SKM-1 treated with dmso at 0.1 percent for 144 hours (cell line): Measurements from ENCODE around the gene WDR70.
"Not testable (repeated sequence)": the region's sequence is repeated elsewhere in the genome, so short reads cannot be mapped to it uniquely, and the experiment has no call there.

ENCODE experiments used
- DNase-seq: peaks from one replicate; lab custom pipeline; 2025; ENCODE audit not compliant: unreplicated experiment; lab: John Stamatoyannopoulos, UW

WDR70 gene

DNA sequence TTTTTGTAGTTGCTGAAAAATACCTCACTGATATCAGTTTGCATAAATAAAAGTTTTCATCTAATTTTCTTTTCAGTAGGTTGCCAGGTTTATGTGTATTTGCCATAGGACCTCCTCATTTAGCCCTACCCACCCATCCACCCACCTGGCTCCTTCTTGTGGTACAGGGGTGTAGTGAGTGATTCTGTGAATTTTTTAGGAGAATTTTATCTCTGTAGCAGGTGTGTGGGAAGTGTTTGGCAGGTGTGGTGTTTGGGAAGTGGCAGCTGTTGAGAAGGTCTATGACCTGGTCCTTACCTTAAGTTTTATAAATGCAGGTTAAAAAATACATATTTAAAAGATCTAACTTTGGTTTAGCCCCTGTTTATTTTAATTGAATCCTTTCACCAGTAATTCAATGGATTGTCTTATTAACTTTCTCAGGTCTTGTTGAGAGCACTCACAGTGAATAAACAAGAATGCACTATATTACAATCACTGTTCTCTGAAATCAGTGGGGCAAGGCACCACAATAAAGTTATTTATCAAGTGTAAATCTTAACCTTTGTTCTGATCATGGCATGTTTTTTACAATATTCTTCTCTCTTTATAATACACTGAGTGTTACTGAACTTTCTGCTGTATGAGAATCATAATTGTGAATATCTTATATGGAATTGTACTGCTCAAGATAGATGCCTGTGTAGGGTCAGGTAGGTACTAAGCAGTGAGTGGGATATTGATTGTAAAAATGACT, 189.1 kb downstream of the WDR70 start:
- no peak for DNase-seq

GRCh38 chr5:37568893-37569292, 189.8 kb downstream of the WDR70 start:
- no peak for DNase-seq

- DNase-seq = no peak
These were observed 190.3 kb downstream of the WDR70 start for GRCh38 chr5:37569466-37569865.

GRCh38 chr5:37570597-37570996, 191.5 kb downstream of the WDR70 start:
- no peak for DNase-seq

DNA sequence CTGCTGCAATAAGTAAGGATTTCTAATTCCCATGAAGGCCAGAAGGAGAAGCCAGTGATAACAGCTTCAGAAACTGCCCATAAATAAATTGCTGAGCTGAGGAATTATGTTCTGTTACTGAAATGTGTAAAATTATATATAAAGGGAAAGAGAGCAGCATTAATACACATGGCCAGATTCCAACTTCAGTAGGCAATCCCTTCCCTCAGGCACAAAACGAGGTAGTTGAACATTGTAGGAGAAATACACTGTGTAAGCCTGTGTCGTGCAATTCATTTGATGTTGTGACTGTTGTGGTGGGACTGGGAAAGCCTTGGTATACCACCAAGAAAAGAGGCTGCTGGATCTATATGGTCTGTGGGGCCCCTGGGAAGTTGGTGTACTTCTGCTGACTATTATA, 192.9 kb downstream of the WDR70 start:
- no peak for DNase-seq

- DNase-seq = no peak
These were observed 196.7 kb downstream of the WDR70 start for GRCh38 chr5:37575541-37576489.

- no peak for DNase-seq
These were observed 197.4 kb downstream of the WDR70 start for GRCh38 chr5:37576552-37576951.

DNA sequence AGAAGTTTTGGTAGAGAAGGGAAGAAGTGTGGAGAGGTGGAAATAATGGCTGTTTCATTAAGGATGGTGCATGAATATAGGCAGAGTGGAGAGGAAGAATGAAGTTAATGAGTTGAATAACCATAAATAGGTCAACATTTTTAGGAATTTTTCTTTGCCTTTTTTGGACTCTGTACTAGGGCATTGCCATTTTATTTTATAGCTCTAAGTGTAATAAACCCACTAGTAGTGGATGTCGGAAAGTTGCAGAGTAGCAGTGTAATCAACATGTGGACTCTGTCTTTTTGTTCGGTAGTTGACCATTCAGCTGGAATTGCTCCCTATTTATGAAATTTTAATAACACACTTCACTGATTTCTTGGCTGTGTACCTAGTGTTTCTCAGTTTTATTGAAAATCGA, 199.1 kb downstream of the WDR70 start:
- no peak for DNase-seq

DNA sequence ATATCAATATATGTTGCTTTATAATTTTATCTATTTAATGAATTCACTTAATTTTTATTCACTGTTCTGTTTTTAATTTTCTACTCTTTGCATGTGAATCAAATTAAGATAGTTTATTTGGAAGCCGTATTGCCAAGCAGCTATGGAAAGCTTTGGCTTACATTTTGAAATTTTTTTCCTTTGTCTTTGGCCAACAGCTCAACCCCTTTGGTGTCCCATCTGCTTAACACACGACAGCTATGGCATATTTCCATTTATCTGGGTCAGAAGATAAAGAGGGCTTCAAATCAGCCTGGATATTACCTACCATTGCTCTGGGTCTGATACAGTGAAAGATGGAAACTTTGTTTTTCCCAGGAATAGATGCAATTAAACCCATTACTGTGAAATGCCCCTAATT, 201.0 kb downstream of the WDR70 start:
- DNase-seq = no peak

DNA sequence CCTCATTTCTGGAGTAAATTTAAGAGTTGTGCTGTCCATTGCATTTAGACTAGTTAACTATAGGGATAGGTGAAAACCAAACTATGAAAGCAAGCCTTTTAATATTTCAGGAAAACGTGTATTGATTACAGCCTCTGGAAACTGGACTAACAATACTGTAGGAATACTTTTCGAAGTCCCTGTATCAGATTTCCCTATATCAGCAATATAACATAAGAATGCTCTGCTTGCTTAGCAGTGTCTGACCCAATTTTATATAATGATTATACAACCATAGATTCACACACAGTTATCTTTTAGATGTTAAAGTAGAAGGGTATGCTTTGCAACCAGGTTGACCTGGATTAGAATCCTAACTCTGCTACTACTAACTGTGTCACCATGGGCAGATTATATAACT, 203.1 kb downstream of the WDR70 start:
- no peak for DNase-seq

- not testable (repeated sequence) for DNase-seq
These were observed 214.2 kb downstream of the WDR70 start for GRCh38 chr5:37593292-37593691.

DNA sequence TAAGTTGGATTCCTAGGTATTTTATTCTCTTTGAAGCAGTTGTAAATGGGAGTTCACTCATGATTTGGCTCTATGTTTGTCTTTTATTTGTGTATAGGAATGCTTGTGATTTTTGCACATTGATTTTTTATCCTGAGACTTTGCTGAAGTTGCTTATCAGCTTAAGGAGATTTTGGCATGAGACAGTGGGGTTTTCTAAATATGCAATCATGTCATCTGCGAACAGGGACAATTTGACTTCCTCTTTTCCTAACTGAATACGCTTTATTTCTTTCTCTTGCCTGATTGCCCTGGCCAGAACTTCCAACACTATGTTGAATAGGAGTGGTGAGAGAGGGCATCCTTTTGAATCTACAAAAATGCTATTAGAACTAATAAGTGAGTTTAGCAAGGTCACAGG, 215.7 kb downstream of the WDR70 start:
- DNase-seq = not testable (repeated sequence)

DNA sequence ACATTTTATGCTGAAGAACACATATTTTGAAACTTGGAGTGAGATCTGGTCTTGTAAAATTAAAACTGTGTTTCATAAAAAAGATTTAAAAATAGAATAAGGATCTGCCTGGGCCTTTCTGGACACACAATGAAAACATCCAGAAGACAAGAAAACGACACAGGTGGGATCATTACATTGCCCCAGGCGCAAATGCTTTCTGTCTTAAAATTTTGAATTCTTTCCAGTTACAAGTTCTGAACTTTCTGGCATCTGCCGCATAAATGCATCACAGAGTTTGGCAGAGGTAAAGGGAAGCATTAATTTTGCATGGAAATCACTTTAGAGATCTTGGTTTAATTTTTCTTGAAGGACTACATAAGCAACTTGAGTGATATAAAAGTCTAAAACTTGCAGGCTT, 219.6 kb downstream of the WDR70 start:
- DNase-seq = no peak

DNA sequence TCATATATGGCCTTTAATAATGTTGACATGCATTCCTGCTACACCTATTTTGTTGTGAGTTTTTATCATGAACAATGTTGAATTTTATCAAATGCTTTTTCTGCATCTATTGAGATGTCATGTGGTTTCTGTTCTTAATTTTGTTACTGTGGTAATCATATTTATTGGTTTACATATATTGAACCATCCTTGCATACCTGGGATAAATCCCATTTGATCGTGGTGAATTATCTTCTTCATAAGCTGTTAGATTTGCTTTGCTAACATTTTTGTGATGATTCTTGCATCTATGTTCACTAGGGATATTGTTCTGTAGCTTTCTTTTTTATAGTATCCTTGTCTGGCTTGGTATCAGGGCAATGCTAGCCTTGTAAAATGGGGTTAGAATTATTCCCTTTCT, 222.0 kb downstream of the WDR70 start:
- DNase-seq = no peak

DNA sequence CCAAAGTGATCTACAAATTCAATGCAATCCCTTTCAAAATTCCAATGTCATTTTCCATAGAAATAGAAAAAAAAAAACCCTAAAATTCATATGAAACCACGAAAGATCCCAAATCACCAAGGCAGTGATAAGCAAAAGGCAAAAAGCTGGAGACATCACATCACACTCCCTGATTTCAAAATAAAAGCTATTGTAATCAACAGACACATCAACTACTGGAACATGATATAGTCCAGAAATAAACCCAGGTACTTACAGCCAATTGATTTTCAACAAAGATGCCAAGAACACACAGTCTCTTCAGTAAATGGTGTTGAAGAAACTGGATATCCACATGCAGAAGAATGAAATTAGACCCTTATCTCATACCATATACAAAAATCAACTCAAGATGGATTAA, 224.0 kb downstream of the WDR70 start:
- DNase-seq = no peak

DNA sequence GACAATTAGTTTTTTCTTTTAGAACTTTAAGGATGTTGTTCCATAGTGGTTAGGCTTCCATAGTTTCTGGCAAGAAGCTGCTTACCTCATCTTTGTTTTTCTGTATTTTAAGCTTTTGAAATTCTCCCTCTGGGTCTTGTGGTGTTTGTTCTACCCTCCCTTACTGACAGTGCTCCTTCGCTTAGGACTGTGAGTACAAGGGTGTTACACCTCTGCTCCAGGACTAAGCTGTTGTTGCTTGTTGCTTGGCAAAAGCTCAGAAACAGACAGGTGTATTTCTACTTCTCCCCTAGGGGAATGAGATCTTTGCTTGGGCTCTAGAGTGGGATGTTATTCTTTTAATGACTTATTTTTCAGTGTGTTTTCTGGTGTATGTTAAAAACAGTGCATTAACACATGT, 225.2 kb downstream of the WDR70 start:
- no peak for DNase-seq

DNA sequence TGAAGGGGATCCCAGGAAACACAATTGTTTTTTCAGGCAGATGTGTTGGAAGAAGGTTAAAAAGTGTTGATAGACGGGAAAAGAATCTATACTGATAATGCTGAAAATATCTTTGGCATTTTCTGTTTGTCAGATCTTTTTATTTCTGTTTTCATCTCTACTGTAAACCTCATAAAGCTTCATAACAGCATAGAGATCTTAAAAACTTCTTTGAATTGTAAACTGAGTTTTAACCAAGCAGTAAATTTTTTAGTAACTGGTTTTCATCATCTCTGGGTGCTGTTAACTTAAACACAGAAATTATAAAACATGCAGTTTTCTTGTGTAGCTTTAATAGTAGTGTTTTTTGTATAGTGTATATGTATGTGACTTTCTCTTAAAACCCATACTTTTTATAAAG, 227.0 kb downstream of the WDR70 start:
- no peak for DNase-seq

- no peak for DNase-seq
These were observed 227.6 kb downstream of the WDR70 start for GRCh38 chr5:37606632-37607248.

- no peak for DNase-seq
These were observed 236.1 kb downstream of the WDR70 start for GRCh38 chr5:37615184-37615583.

DNA sequence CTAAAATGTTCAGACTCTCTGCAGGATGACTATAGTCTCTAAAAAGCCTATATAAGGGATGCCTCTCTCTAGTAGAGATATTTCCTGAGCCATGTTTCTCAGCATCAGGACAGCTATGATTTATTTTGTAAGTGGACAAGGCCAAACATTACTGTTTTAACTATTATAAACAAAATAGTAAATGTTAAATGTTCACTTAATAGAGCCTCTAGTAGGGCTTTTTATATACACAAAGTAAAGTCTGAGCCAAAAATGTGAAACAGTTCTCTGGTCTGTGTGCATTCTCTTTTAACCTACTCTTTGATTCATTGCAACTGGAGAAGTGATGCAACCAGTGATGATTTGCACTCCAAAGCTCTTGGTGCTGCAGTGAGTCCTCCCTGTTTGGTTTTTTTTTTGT, 240.2 kb downstream of the WDR70 start:
- no peak for DNase-seq

DNA sequence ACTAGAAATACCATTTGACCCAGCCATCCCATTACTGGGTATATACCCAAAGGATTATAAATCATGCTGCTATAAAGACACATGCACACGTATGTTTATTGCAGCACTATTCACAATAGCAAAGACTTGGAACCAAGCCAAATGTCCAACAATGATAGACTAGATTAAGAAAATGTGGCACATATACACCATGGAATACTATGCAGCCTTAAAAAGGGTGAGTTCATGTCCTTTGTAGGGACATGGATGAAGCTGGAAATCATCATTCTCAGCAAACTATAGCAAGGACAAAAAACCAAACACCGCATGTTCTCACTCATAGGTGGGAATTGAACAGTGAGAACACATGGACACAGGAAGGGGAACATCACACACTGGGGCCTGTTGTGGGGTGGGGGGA, 243.2 kb downstream of the WDR70 start:
- not testable (repeated sequence) for DNase-seq

DNA sequence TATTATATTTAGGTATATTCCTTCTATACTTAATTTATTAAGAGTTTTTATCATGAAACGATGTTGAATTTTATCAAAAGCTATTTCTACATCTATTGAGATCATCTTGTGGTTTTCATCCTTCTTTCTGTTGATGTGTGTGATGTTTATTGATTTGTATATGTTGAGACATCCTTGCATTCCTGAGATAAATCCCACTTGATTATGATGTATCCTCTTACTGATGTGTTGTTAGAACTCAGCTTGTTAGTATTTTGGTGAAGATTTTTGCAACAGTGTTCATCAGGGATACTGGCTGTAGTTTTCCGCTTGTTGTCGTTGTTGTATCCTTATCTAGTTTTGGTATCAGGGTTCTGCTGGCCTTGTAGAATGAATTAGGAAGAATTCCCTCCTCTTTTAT, 247.1 kb downstream of the WDR70 start:
- no peak for DNase-seq
